H9 (cell line): ENCODE results near the gene DLG2. TPM values are rescaled to one million over a fixed set of nuclear protein-coding genes. Genes with fewer than 3 reads are reported as not detected.

ENCODE experiments used
- DNase-seq: peaks from one replicate; pipeline ENCODE4 v3.0.0-alpha.2; 2017
- H2AFZ ChIP-seq: one replicate; pipeline ENCODE4 v1.6.1; 2013; ENCODE audit warnings: mild to moderate bottlenecking, low read length, control low read depth, moderate library complexity
- H2AK5ac ChIP-seq: 2 replicates; pipeline ENCODE4 v1.6.1; 2013; ENCODE audit warnings: low read length, control low read depth, mixed read lengths; ENCODE audit not compliant: insufficient read length
- H2BK120ac ChIP-seq: one replicate; pipeline ENCODE4 v1.6.1; 2013; ENCODE audit warnings: low read depth, mild to moderate bottlenecking, low read length, control low read depth, inconsistent platforms; ENCODE audit not compliant: poor library complexity, severe bottlenecking
- H2BK12ac ChIP-seq: 2 replicates; pipeline ENCODE4 v1.6.1; 2013; ENCODE audit warnings: low read length, control low read depth, mixed read lengths, low read depth; ENCODE audit not compliant: insufficient read length
- H2BK15ac ChIP-seq: 2 replicates; pipeline ENCODE4 v1.6.1; 2013; ENCODE audit warnings: low read depth, low read length, control low read depth
- H2BK20ac ChIP-seq: one replicate; pipeline ENCODE4 v1.6.1; 2013; ENCODE audit warnings: low read depth, mild to moderate bottlenecking, low read length, control low read depth, inconsistent platforms; ENCODE audit not compliant: poor library complexity, severe bottlenecking
- H2BK5ac ChIP-seq: 2 replicates; pipeline ENCODE4 v1.6.1; 2013; ENCODE audit warnings: low read length, control low read depth, mixed read lengths; ENCODE audit not compliant: insufficient read length
- H3K14ac ChIP-seq: 2 replicates; pipeline ENCODE4 v1.6.1; 2013; ENCODE audit warnings: low read length, control low read depth; ENCODE audit not compliant: insufficient read depth
- H3K18ac ChIP-seq: 2 replicates; pipeline ENCODE4 v1.6.1; 2013; ENCODE audit warnings: low read depth, mild to moderate bottlenecking, mixed read lengths, low read length, control low read depth; ENCODE audit not compliant: insufficient read length
- H3K23ac ChIP-seq: 2 replicates; pipeline ENCODE4 v1.6.1; 2013; ENCODE audit warnings: low read length, control low read depth, mixed read lengths, low read depth; ENCODE audit not compliant: insufficient read length
- H3K23me2 ChIP-seq: 2 replicates; pipeline ENCODE4 v1.6.1; 2013; ENCODE audit warnings: low read depth, mild to moderate bottlenecking, mixed read lengths, low read length, control low read depth; ENCODE audit not compliant: insufficient read length, poor library complexity, severe bottlenecking
- H3K27ac ChIP-seq: 2 replicates; pipeline ENCODE4 v1.5.1; 2013; ENCODE audit warnings: low read length, control low read depth, mixed read lengths, low read depth; ENCODE audit not compliant: insufficient read length
- H3K27me3 ChIP-seq: 2 replicates; pipeline ENCODE4 v1.6.1; 2013; ENCODE audit warnings: low read length, control low read depth, inconsistent platforms; ENCODE audit not compliant: insufficient read depth
- H3K4ac ChIP-seq: 2 replicates; pipeline ENCODE4 v1.6.1; 2013; ENCODE audit warnings: low read depth, mild to moderate bottlenecking, control low read depth, inconsistent platforms, low read length, moderate library complexity
- H3K4me1 ChIP-seq: 2 replicates; pipeline ENCODE4 v1.6.1; 2013; ENCODE audit warnings: low read length, control low read depth, inconsistent platforms; ENCODE audit not compliant: insufficient read depth
- H3K4me2 ChIP-seq: 2 replicates; pipeline ENCODE4 v1.6.1; 2013; ENCODE audit warnings: low read length, control low read depth, mixed read lengths; ENCODE audit not compliant: insufficient read length, insufficient read depth
- H3K56ac ChIP-seq: 2 replicates; pipeline ENCODE4 v1.6.1; 2013; ENCODE audit warnings: low read depth, mild to moderate bottlenecking, mixed read lengths, low read length, control low read depth; ENCODE audit not compliant: insufficient read length
- H3K79me1 ChIP-seq: 2 replicates; pipeline ENCODE4 v1.6.1; 2013; ENCODE audit warnings: low read depth, mild to moderate bottlenecking, moderate library complexity, low read length, control low read depth, inconsistent platforms; ENCODE audit not compliant: insufficient read depth, poor library complexity, severe bottlenecking
- H3K79me2 ChIP-seq: 2 replicates; pipeline ENCODE4 v1.6.1; 2013; ENCODE audit warnings: low read length, control low read depth, inconsistent platforms; ENCODE audit not compliant: insufficient read depth
- H3K9ac ChIP-seq: 2 replicates; pipeline ENCODE4 v1.6.1; 2013; ENCODE audit warnings: low read length, control low read depth, mixed read lengths; ENCODE audit not compliant: insufficient read length; ENCODE audit errors: extremely low read depth
- H3K9me3 ChIP-seq: one replicate; pipeline ENCODE4 v1.6.1; 2013; ENCODE audit warnings: low read depth, low read length, inconsistent platforms; ENCODE audit not compliant: control insufficient read depth
- H3T11ph ChIP-seq: one replicate; pipeline ENCODE4 v1.6.1; 2013; ENCODE audit warnings: mild to moderate bottlenecking, low read length, control low read depth, inconsistent platforms
- H4K20me1 ChIP-seq: one replicate; pipeline ENCODE4 v1.6.1; 2013; ENCODE audit not compliant: control insufficient read depth, insufficient read length, insufficient read depth
- H4K5ac ChIP-seq: 2 replicates; pipeline ENCODE4 v1.6.1; 2013; ENCODE audit warnings: low read depth, mild to moderate bottlenecking, mixed read lengths, low read length, control low read depth; ENCODE audit not compliant: insufficient read length
- H4K8ac ChIP-seq: replicated peaks from 2 replicates; pipeline ENCODE4 v1.6.1; 2013; ENCODE audit warnings: low read length, control low read depth, mixed read lengths, low read depth; ENCODE audit not compliant: insufficient read length
- H4K91ac ChIP-seq: 2 replicates; pipeline ENCODE4 v1.6.1; 2013; ENCODE audit warnings: low read depth, mild to moderate bottlenecking, moderate library complexity, mixed read lengths, low read length, control low read depth; ENCODE audit not compliant: insufficient read length
- H3K27ac Mint-ChIP-seq, 3 experiments: 2 replicates in 2 of 3; 3 replicates in 1 of 3; pipeline ENCODE4 v1.8.0; 2020 to 2021; ENCODE audit warnings: mixed read lengths in 3 of 3, mild to moderate bottlenecking in 1 of 3, moderate library complexity in 1 of 3
- H3K27me3 Mint-ChIP-seq: 2 replicates; pipeline ENCODE4 v1.8.0; 2021; ENCODE audit warnings: low read depth, mild to moderate bottlenecking, moderate library complexity, mixed read lengths
- H3K36me3 Mint-ChIP-seq, 3 experiments: 2 replicates in 2 of 3; 3 replicates in 1 of 3; pipeline ENCODE4 v1.8.0; 2020 to 2021; ENCODE audit warnings: low read depth in 3 of 3, mixed read lengths in 3 of 3; ENCODE audit not compliant: insufficient read depth in 1 of 3
- H3K4me1 Mint-ChIP-seq, 2 experiments: 2 replicates each; pipeline ENCODE4 v1.8.0; 2020; ENCODE audit warnings: mixed read lengths in 2 of 2
- H3K4me3 Mint-ChIP-seq, 2 experiments: 2 replicates in 1 of 2; 3 replicates in 1 of 2; pipeline ENCODE4 v1.8.0; 2020 to 2021; ENCODE audit warnings: mild to moderate bottlenecking in 2 of 2, mixed read lengths in 2 of 2, moderate library complexity in 1 of 2
- H3K9me3 Mint-ChIP-seq, 2 experiments: 2 replicates in 1 of 2; 3 replicates in 1 of 2; pipeline ENCODE4 v1.8.0; 2020; ENCODE audit warnings: mild to moderate bottlenecking in 2 of 2, mixed read lengths in 2 of 2, moderate library complexity in 1 of 2
- WGBS: extraction: QIAGEN DNeasy Blood & Tissue Kit; methylation state at CpG from one replicate; pipeline ENCODE4 v1.1.7; 2013; ENCODE audit warnings: missing lambda C conversion rate, low lambda C conversion rate, mixed read lengths; ENCODE audit not compliant: insufficient read length; ENCODE audit errors: extremely low coverage; 5-methylcytosine and 5-hydroxymethylcytosine counted together
- total RNA-seq: library from RNA; stranded (reverse); gene quantifications from 2 replicates; pipeline ENCODE4 v1.2.1, GENCODE V29; 2021
- TF ChIP-seq, protein P1 (sequence below): fragments of 200-600 bp; sonication (generic); conservative IDR thresholded peaks from 3 replicates; pipeline ENCODE4 v1.8.0; 2021; ENCODE audit warnings: antibody characterized with exemption, mild to moderate bottlenecking

The DLG2 gene
- total RNA-seq, 1 experiment from 2014 or later: 8.0 TPM

DNA sequence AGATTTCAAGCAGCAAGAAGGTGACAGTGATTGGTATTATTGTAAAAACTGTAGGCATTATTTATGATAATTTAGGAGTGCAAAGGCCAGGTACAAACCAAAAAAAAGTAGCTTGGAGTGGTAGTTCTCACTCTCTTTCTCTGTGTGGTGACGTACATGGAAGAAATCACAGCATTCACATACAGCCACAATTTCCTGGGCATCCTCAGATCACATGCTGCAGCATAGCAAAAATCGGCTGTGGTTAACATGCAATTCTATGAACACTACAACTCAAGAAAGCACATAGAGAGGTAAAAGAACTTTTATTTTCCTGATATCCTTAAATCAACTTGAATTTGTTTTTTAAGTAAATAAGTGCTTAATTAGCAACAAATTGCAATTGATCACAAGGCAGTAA lies 875.8 kb downstream of the DLG2 start:
- Histone ChIP-seq H3T11ph (no peak overlapping the region), H4K91ac (no peak overlapping the region), H3K9ac (no peak overlapping the region), H4K5ac (no peak overlapping the region), H3K79me1 (no peaks in the 10 kb centered on the region), H3K14ac (no peak overlapping the region), H3K27me3 (no peaks in the 10 kb centered on the region), H2BK5ac (no peak overlapping the region), H3K4me2 (no peak overlapping the region), H3K27ac (no peak overlapping the region), H2BK20ac (no peak overlapping the region), H2AFZ (no peak overlapping the region), H3K56ac (no peak overlapping the region), H3K23me2 (no peaks in the 10 kb centered on the region), H4K20me1 (no peaks in the 10 kb centered on the region), H3K4ac (no peak overlapping the region), H2BK12ac (no peak overlapping the region), H3K23ac (no peak overlapping the region), H2AK5ac (no peak overlapping the region), H3K4me1 (no peaks in the 10 kb centered on the region), H3K9me3 (no peaks in the 10 kb centered on the region), H3K18ac (no peak overlapping the region), H4K8ac (no peak overlapping the region), H2BK120ac (no peak overlapping the region), H2BK15ac (no peak overlapping the region), H3K79me2 (no peaks in the 10 kb centered on the region)
- H3K27ac Mint-ChIP-seq: no peak overlapping the region
- no peak overlapping the region for H3K4me3 Mint-ChIP-seq
- DNase-seq: no peak
- TF ChIP-seq, protein P1, sequence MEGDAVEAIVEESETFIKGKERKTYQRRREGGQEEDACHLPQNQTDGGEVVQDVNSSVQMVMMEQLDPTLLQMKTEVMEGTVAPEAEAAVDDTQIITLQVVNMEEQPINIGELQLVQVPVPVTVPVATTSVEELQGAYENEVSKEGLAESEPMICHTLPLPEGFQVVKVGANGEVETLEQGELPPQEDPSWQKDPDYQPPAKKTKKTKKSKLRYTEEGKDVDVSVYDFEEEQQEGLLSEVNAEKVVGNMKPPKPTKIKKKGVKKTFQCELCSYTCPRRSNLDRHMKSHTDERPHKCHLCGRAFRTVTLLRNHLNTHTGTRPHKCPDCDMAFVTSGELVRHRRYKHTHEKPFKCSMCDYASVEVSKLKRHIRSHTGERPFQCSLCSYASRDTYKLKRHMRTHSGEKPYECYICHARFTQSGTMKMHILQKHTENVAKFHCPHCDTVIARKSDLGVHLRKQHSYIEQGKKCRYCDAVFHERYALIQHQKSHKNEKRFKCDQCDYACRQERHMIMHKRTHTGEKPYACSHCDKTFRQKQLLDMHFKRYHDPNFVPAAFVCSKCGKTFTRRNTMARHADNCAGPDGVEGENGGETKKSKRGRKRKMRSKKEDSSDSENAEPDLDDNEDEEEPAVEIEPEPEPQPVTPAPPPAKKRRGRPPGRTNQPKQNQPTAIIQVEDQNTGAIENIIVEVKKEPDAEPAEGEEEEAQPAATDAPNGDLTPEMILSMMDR: no peak
- no peaks in the 10 kb centered on the region for H3K9me3 Mint-ChIP-seq
- H3K27me3 Mint-ChIP-seq: no peaks in the 10 kb centered on the region
- no peaks in the 10 kb centered on the region for H3K4me1 Mint-ChIP-seq
- WGBS: no CpG with 5 or more reads among the region's 2 CpGs
- H3K36me3 Mint-ChIP-seq: no peaks in the 10 kb centered on the region
